ENCODE measurements around the gene PATE4. TPM values are rescaled to one million over a fixed set of nuclear protein-coding genes. Genes with fewer than 3 reads are reported as not detected.

PATE4 gene, protein sequence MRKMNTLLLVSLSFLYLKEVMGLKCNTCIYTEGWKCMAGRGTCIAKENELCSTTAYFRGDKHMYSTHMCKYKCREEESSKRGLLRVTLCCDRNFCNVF
- total RNA-seq: 1 to 10 TPM in 1 of 2 donors, not detected in 1; 3.1 TPM

DNA sequence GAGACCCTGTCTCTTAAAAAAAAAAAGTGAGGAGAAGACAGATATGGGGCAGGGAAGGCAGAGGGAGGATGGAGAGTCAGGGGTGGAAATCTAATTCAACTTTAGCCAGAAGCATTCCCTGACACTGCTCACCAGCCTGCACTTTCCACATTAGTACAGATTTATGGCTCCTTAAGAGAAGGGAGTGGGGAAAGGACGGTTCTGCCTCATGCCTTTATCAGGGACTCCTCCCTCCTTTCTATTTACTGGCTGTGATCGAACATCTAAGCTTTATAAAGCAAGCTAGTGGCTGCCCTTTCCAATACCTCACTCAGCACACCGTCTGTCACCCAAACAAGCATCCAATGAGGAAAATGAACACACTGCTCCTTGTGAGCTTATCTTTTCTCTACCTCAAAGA, at the start of gene PATE4:
PATE4 (plus strand) TSS at position 301 of the 400 bp plus-strand sequence; CDS start at position 345, 44 bp downstream.
- DNase-seq (ENCODE audit: low spot score): no peak
- Histone ChIP-seq H3K27ac (no peak within 1 kb of the TSS), H3K4me3 (no peak within 1 kb of the TSS), H3K36me3 (no peaks in the 10 kb centered on the region), H3K4me1 (replicated peaks) (no peaks in the 10 kb centered on the region), H3K27me3 (replicated peaks; ENCODE audit: insufficient read depth) (no peaks in the 10 kb centered on the region), H3K9me3 (no peaks in the 10 kb centered on the region)
- TF ChIP-seq POLR2AphosphoS5 (IDR thresholded peaks at IDR 0.05): no peak
- TF ChIP-seq POLR2A (IDR thresholded peaks at IDR 0.05): no peak
- TF ChIP-seq, protein P1, sequence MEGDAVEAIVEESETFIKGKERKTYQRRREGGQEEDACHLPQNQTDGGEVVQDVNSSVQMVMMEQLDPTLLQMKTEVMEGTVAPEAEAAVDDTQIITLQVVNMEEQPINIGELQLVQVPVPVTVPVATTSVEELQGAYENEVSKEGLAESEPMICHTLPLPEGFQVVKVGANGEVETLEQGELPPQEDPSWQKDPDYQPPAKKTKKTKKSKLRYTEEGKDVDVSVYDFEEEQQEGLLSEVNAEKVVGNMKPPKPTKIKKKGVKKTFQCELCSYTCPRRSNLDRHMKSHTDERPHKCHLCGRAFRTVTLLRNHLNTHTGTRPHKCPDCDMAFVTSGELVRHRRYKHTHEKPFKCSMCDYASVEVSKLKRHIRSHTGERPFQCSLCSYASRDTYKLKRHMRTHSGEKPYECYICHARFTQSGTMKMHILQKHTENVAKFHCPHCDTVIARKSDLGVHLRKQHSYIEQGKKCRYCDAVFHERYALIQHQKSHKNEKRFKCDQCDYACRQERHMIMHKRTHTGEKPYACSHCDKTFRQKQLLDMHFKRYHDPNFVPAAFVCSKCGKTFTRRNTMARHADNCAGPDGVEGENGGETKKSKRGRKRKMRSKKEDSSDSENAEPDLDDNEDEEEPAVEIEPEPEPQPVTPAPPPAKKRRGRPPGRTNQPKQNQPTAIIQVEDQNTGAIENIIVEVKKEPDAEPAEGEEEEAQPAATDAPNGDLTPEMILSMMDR (IDR thresholded peaks at IDR 0.05): no peak
- WGBS: 34% methylated on average over 3 of the region's 3 CpGs
- intact Hi-C loops (cut with DNase I): no loop called here

DNA sequence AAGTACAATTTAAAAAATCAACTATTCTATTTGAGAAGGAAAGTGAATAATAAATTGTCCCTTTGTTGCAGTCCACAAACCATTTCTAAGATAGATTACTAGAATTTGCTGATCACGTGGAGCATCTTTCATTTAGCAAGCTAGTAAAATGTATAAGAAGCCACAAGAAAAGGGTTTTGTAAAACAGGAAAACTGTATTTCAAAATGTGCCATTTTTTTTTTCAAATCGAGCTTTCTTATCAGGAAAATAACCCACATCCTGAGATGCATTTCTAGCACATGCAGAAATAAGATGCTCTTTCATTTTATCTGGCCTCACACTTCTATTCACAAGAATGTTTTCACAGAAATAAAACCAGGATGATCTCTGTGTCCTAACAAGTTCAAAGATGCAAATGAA, 48.4 kb upstream of the PATE4 start:
- intact Hi-C loops (cut with DNase I): no loop called here
- no peak for DNase-seq (ENCODE audit: low spot score)
- no peaks in the 10 kb centered on the region for H3K36me3 ChIP-seq
- H3K27ac ChIP-seq: no peak overlapping the region
- WGBS: 61% methylated on average over 2 of the region's 2 CpGs
- no peaks in the 10 kb centered on the region for H3K27me3 ChIP-seq (replicated peaks; ENCODE audit: insufficient read depth)
- TF ChIP-seq POLR2AphosphoS5 (IDR thresholded peaks at IDR 0.05): no peak
- TF ChIP-seq, protein P1 (IDR thresholded peaks at IDR 0.05): no peak
- no peak for TF ChIP-seq POLR2A (IDR thresholded peaks at IDR 0.05)
- no peaks in the 10 kb centered on the region for H3K4me1 ChIP-seq (replicated peaks)
- no peak overlapping the region for H3K4me3 ChIP-seq
- no peaks in the 10 kb centered on the region for H3K9me3 ChIP-seq

DNA sequence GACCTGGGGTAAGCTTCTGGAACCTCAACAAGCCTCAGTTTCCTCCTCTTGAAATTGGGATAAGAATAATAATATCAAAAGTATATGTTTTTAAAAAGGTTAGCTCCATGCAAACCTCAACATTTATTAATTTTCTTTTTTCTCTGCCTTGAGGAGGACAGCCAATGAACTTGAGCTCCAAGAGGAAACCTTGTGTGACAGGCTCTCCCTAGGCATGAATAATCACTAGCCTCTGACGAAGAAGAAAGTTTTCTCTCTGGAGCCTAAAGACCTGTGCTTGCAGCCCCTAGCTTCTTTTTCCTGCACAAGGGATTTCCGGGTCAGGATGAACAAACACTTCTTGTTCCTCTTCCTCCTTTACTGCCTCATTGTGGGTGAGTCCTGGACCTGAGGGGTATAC, 45.3 kb upstream of the PATE4 start, which contains the start of gene PATE3:
PATE3 (plus strand) TSS at position 301 of the 400 bp plus-strand sequence; CDS start at position 326, 25 bp downstream.
- Histone ChIP-seq H3K4me1 (replicated peaks) (no peaks in the 10 kb centered on the region), H3K4me3 (no peak within 1 kb of the TSS), H3K36me3 (no peaks in the 10 kb centered on the region), H3K9me3 (no peaks in the 10 kb centered on the region), H3K27ac (no peak within 1 kb of the TSS), H3K27me3 (replicated peaks; ENCODE audit: insufficient read depth) (no peaks in the 10 kb centered on the region)
- no peak for DNase-seq (ENCODE audit: low spot score)
- 44% methylated on average over 2 of the region's 2 CpGs for WGBS
- intact Hi-C loops (cut with DNase I): no loop called here
- TF ChIP-seq POLR2A (IDR thresholded peaks at IDR 0.05): no peak
- TF ChIP-seq, protein P1 (IDR thresholded peaks at IDR 0.05): no peak
- TF ChIP-seq POLR2AphosphoS5 (IDR thresholded peaks at IDR 0.05): no peak

DNA sequence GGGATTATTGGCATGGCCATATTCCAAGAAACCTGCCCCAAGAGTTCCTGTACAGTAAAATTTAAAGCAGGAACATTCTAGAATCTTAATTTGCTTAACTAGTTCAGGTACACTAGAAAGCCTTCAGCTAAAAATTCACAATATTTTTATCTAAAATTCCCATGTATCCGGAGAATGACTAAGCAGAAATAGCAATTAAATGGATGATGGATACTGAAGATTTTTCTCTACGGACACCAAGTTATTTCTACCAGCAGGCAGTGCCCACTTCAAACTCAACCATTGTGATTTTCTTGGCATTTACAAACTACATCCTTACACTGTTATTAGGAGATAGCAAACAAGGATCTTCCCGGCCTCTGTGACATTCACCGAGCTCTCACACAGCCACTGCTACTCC, 42.3 kb upstream of the PATE4 start:
- DNase-seq (ENCODE audit: low spot score): no peak
- H3K9me3 ChIP-seq: no peaks in the 10 kb centered on the region
- no peaks in the 10 kb centered on the region for H3K4me1 ChIP-seq (replicated peaks)
- no peaks in the 10 kb centered on the region for H3K36me3 ChIP-seq
- intact Hi-C loops (cut with DNase I): no loop called here
- no peak overlapping the region for H3K27ac ChIP-seq
- H3K4me3 ChIP-seq: no peak overlapping the region
- TF ChIP-seq, protein P1 (IDR thresholded peaks at IDR 0.05): no peak
- TF ChIP-seq POLR2A (IDR thresholded peaks at IDR 0.05) (no peak), POLR2AphosphoS5 (IDR thresholded peaks at IDR 0.05) (no peak)
- 90% methylated on average over 4 of the region's 4 CpGs for WGBS
- H3K27me3 ChIP-seq (replicated peaks; ENCODE audit: insufficient read depth): no peaks in the 10 kb centered on the region

DNA sequence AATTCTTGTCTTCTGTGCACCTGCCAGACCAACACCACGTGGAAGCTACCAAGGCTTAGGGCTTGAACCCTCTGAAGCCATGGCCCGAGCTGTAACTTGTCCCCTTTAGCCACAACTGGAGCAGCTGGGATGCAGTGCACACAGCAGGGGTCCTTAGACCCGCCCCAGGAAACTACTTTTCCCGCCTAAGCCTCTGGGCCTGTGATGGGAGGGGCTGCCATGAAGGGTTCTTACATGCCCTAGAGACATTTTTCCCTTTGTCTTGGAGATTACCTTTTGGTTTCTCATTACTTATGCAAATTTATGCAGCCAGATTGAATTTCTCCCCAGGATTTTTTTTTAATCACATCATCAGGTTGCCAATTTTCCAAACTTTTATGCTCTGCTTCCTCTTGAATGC, 35.5 kb upstream of the PATE4 start:
- Histone ChIP-seq H3K9me3 (no peaks in the 10 kb centered on the region), H3K27ac (no peak overlapping the region), H3K4me1 (replicated peaks) (no peaks in the 10 kb centered on the region), H3K27me3 (replicated peaks; ENCODE audit: insufficient read depth) (no peaks in the 10 kb centered on the region), H3K36me3 (no peaks in the 10 kb centered on the region), H3K4me3 (no peak overlapping the region)
- DNase-seq (ENCODE audit: low spot score): no peak
- WGBS: 48% methylated on average over 4 of the region's 4 CpGs
- no peak for TF ChIP-seq POLR2AphosphoS5 (IDR thresholded peaks at IDR 0.05)
- intact Hi-C loops (cut with DNase I): no loop called here

All from prostate gland (tissue), 2 donors.